GM18507 (cell line): ENCODE results near the gene TTLL10.

Experiments used
- DNase-seq: peaks from one replicate; pipeline ENCODE4 v3.0.0; 2011; ENCODE audit warnings: low read depth; ENCODE audit not compliant: insufficient read length; ENCODE audit errors: extremely low spot score
- FAIRE-seq: peaks from 2 replicates; lab custom pipeline; 2011; peaks lifted over from hg19 to GRCh38; lab: Jason Lieb, UNC

TTLL10 gene

GRCh38 chr1:1228596-1229321, 55.1 kb downstream of the TTLL10 start:
- no peak for DNase-seq
- no peak for FAIRE-seq

- FAIRE-seq, result no peak
Measured at GRCh38 chr1:1229770-1230169, 56.1 kb downstream of the TTLL10 start.

GRCh38 chr1:1230656-1231399, 57.1 kb downstream of the TTLL10 start:
- peak; percentile 54 for FAIRE-seq
- DNase-seq, result no peak

More at GRCh38 chr1:1229770-1230169, 56.1 kb downstream of the TTLL10 start:
- no peak for DNase-seq

- FAIRE-seq, result peak; percentile 96
- peak; percentile 99 for DNase-seq
Measured at GRCh38 chr1:1231400-1232207, 57.9 kb downstream of the TTLL10 start, which contains the start of gene SDF4. TSS of gene SDF4 (minus strand) at chr1:1232001. CDS start at chr1:1228772, 3,229 bp downstream.

- DNase-seq (no peak), FAIRE-seq (no peak)
Measured at GRCh38 chr1:1232208-1232795, 58.6 kb downstream of the TTLL10 start, which contains the start of gene B3GALT6. TSS of gene B3GALT6 (plus strand) at chr1:1232237. CDS start at chr1:1232279, 42 bp downstream.

GRCh38 chr1:1232796-1233566, 59.3 kb downstream of the TTLL10 start:
- FAIRE-seq (no peak), DNase-seq (no peak)

- no peak for FAIRE-seq
- DNase-seq, result no peak
Measured at GRCh38 chr1:1233567-1233892, 59.9 kb downstream of the TTLL10 start.

GRCh38 chr1:1234180-1234808, 60.6 kb downstream of the TTLL10 start:
- DNase-seq (no peak), FAIRE-seq (no peak)

GRCh38 chr1:1235016-1235744, 61.5 kb downstream of the TTLL10 start:
- no peak for DNase-seq
- no peak for FAIRE-seq

- DNase-seq (no peak), FAIRE-seq (no peak)
Measured at GRCh38 chr1:1236176-1236763, 62.6 kb downstream of the TTLL10 start.

- DNase-seq, result no peak
- FAIRE-seq, result no peak
Measured at GRCh38 chr1:1236945-1237873, 63.5 kb downstream of the TTLL10 start.

- DNase-seq (no peak), FAIRE-seq (no peak)
Measured at GRCh38 chr1:1237874-1238701, 64.4 kb downstream of the TTLL10 start.

GRCh38 chr1:1238702-1239178, 65.1 kb downstream of the TTLL10 start:
- FAIRE-seq (no peak), DNase-seq (no peak)

- no peak for FAIRE-seq
- no peak for DNase-seq
Measured at GRCh38 chr1:1239227-1239613, 65.5 kb downstream of the TTLL10 start.

GRCh38 chr1:1239614-1240347, 66.1 kb downstream of the TTLL10 start:
- FAIRE-seq (no peak), DNase-seq (no peak)
